ENCODE measurements around the gene ISCA1. TPM values are rescaled to one million over a fixed set of nuclear protein-coding genes. Genes with fewer than 3 reads are reported as not detected.

Gene ISCA1
- total and polyA plus RNA-seq, 10 of the 15 experiments (the other 5 are each of a cell fraction or from before 2014, with no cell fraction given), result 8.9 to 36.0 (median 24.2) TPM

- ChIA-PET CTCF (interaction anchor here (0.5 to 0.8 kb wide), 2 partner anchors 13 to 33 kb away, joined by 3 to 4 read pairs; no protein-coding TSS in a partner anchor), RAD21 (ENCODE audit: unreplicated experiment) (no interaction called here), SMC1A (ENCODE audit: uncharacterized antibody, unreplicated experiment) (no interaction called here), POLR2A (no interaction called here)
- no peak for ATAC-seq
- DNase-seq (ENCODE audit: low read depth, low spot score), result no peak
- Histone ChIP-seq H4K20me1 (ENCODE audit: control insufficient read depth, insufficient read depth) (no peaks in the 10 kb centered on the region), H3K4me1 (ENCODE audit: control insufficient read depth, insufficient read depth, low read length) (no peaks in the 10 kb centered on the region; the same call in none of the 2 replicates), H3K4me3 (no peak overlapping the region), H3K79me2 (ENCODE audit: control insufficient read depth, insufficient read depth, low read length) (no peaks in the 10 kb centered on the region), H3K9me3 (replicated peaks; ENCODE audit: control insufficient read depth, insufficient read depth, low read length) (no peaks in the 10 kb centered on the region), H3K9ac (ENCODE audit: control insufficient read depth, insufficient read depth, low read length) (no peak overlapping the region), H3K27me3 (replicated peaks in 1 of 2; ENCODE audit: control insufficient read depth in 2 of 2, insufficient read depth in 2 of 2, low read length in 1 of 2) (no peaks in the 10 kb centered on the region), H3K27ac (ENCODE audit: control insufficient read depth, insufficient read depth) (no peak overlapping the region), H2AFZ (ENCODE audit: control insufficient read depth, low read depth, low read length) (no peak overlapping the region), H3K4me2 (ENCODE audit: control insufficient read depth, insufficient read depth) (no peak overlapping the region), H3K36me3 (ENCODE audit: control insufficient read depth in 2 of 2, insufficient read depth in 2 of 2, low read length in 1 of 2) (peaks cover 9 to 26% of the 10 kb centered on the region in 2 experiments)
- WGBS (ENCODE audit: insufficient coverage, insufficient replicate concordance, low lambda C conversion rate, missing lambda C conversion rate), result 95% methylated on average over 4 of the region's 4 CpGs
- FAIRE-seq, result no peak
- intact Hi-C loops (cut with micrococcal nuclease; ENCODE audit: unreplicated experiment) (no loop called here), in situ Hi-C loops (cut with MboI) (no loop called here)
- BruUV-seq (replicated peaks), result no TSS peak
- TF ChIP-seq BMI1 (IDR thresholded peaks at IDR 0.05; ENCODE audit: borderline replicate concordance) (no peak), SPI1 (IDR thresholded peaks at IDR 0.05; ENCODE audit: borderline replicate concordance, insufficient read depth, low read depth, low read length) (no peak), MEF2B (IDR thresholded peaks at IDR 0.05; ENCODE audit: partially characterized antibody, poor library complexity, severe bottlenecking) (no peak), RAD51 (IDR thresholded peaks at IDR 0.05) (no peak), IRF4 (IDR thresholded peaks at IDR 0.05; ENCODE audit: low read depth, low read length) (no peak), IRF5 (IDR thresholded peaks at IDR 0.05; ENCODE audit: borderline replicate concordance) (no peak), SUZ12 (IDR thresholded peaks at IDR 0.05; ENCODE audit: unreplicated experiment) (no peak), YY1 (IDR thresholded peaks at IDR 0.05; ENCODE audit: low read depth, low read length) (no peak), RCOR1 (conservative IDR thresholded peaks at IDR 0.05; ENCODE audit: low read depth, low read length) (no peak), SREBF2 (IDR thresholded peaks at IDR 0.05; ENCODE audit: low read length) (no peak), NFYA (IDR thresholded peaks at IDR 0.05; ENCODE audit: borderline replicate concordance, low read depth, low read length) (no peak)
- TF ChIP-seq, protein P1, sequence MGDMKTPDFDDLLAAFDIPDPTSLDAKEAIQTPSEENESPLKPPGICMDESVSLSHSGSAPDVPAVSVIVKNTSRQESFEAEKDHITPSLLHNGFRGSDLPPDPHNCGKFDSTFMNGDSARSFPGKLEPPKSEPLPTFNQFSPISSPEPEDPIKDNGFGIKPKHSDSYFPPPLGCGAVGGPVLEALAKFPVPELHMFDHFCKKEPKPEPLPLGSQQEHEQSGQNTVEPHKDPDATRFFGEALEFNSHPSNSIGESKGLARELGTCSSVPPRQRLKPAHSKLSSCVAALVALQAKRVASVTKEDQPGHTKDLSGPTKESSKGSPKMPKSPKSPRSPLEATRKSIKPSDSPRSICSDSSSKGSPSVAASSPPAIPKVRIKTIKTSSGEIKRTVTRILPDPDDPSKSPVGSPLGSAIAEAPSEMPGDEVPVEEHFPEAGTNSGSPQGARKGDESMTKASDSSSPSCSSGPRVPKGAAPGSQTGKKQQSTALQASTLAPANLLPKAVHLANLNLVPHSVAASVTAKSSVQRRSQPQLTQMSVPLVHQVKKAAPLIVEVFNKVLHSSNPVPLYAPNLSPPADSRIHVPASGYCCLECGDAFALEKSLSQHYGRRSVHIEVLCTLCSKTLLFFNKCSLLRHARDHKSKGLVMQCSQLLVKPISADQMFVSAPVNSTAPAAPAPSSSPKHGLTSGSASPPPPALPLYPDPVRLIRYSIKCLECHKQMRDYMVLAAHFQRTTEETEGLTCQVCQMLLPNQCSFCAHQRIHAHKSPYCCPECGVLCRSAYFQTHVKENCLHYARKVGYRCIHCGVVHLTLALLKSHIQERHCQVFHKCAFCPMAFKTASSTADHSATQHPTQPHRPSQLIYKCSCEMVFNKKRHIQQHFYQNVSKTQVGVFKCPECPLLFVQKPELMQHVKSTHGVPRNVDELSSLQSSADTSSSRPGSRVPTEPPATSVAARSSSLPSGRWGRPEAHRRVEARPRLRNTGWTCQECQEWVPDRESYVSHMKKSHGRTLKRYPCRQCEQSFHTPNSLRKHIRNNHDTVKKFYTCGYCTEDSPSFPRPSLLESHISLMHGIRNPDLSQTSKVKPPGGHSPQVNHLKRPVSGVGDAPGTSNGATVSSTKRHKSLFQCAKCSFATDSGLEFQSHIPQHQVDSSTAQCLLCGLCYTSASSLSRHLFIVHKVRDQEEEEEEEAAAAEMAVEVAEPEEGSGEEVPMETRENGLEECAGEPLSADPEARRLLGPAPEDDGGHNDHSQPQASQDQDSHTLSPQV (IDR thresholded peaks at IDR 0.05), result no peak
- TF ChIP-seq, protein P2, sequence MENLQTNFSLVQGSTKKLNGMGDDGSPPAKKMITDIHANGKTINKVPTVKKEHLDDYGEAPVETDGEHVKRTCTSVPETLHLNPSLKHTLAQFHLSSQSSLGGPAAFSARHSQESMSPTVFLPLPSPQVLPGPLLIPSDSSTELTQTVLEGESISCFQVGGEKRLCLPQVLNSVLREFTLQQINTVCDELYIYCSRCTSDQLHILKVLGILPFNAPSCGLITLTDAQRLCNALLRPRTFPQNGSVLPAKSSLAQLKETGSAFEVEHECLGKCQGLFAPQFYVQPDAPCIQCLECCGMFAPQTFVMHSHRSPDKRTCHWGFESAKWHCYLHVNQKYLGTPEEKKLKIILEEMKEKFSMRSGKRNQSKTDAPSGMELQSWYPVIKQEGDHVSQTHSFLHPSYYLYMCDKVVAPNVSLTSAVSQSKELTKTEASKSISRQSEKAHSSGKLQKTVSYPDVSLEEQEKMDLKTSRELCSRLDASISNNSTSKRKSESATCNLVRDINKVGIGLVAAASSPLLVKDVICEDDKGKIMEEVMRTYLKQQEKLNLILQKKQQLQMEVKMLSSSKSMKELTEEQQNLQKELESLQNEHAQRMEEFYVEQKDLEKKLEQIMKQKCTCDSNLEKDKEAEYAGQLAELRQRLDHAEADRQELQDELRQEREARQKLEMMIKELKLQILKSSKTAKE (IDR thresholded peaks at IDR 0.05; ENCODE audit: low read depth, poor library complexity, severe bottlenecking), result no peak
- TF ChIP-seq, protein P3, sequence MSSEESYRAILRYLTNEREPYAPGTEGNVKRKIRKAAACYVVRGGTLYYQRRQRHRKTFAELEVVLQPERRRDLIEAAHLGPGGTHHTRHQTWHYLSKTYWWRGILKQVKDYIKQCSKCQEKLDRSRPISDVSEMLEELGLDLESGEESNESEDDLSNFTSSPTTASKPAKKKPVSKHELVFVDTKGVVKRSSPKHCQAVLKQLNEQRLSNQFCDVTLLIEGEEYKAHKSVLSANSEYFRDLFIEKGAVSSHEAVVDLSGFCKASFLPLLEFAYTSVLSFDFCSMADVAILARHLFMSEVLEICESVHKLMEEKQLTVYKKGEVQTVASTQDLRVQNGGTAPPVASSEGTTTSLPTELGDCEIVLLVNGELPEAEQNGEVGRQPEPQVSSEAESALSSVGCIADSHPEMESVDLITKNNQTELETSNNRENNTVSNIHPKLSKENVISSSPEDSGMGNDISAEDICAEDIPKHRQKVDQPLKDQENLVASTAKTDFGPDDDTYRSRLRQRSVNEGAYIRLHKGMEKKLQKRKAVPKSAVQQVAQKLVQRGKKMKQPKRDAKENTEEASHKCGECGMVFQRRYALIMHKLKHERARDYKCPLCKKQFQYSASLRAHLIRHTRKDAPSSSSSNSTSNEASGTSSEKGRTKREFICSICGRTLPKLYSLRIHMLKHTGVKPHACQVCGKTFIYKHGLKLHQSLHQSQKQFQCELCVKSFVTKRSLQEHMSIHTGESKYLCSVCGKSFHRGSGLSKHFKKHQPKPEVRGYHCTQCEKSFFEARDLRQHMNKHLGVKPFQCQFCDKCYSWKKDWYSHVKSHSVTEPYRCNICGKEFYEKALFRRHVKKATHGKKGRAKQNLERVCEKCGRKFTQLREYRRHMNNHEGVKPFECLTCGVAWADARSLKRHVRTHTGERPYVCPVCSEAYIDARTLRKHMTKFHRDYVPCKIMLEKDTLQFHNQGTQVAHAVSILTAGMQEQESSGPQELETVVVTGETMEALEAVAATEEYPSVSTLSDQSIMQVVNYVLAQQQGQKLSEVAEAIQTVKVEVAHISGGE (CRISPR knock-in tag; IDR thresholded peaks at IDR 0.05), result no peak
These were observed 45.8 kb upstream of the ISCA1 start for GRCh38 chr9:86328156-86328555.

All from GM12878 (cell line).